Measurements from ENCODE around the gene ABL2.

Gene ABL2

DNA sequence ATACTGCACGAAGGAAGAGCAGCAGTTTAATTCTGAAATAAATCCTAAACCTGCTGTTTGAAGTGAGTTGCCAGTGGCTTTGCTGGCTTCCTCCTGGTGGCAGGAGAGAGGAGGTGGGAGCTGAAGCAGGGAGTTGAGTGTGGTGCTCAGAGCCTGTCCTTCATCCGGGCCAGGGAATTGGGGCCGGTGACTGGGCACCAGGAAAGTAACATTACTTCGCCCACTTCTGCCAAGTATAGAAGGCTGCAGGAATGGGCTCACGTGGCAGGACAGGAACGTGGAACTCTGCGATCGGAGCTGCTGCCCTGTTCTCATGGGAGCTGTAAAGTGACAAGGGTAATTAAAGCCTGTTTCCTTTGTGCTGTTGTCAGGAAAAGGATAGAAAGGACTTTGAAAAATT lies 139.0 kb downstream of the ABL2 start:
- no peak for DNase-seq

DNA sequence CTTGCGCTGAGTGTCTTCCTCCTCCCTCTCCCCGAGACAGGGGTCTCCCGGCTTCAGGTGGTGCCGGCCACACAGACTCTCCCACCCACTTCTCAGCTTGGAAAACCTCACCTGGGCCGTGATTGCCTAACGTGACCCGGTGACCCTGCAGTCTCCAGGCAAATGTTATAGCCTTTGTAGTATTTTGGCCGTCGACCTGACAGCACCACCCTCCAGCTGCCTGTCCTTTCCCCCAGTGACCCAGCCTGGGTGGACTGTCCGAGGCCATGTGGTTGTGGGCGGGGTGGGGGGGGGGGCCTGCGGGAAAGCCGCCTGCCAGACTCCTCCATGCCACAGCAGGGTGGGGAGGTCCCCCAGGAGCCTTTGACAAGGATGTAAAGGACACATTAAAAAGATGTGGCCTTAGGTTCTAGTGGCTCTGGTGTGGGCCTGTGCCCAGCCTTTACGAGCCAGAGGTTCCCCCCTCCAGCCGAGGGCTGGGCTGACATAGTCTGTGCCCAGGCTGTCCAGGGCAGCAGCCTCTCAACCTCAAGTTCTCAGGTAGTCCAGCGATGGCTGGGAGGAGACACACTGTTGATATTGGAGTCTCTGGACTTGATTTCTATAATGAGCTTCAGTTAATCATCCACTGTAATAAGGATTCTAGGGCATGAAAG lies 139.5 kb downstream of the ABL2 start:
- DNase-seq: no peak

DNA sequence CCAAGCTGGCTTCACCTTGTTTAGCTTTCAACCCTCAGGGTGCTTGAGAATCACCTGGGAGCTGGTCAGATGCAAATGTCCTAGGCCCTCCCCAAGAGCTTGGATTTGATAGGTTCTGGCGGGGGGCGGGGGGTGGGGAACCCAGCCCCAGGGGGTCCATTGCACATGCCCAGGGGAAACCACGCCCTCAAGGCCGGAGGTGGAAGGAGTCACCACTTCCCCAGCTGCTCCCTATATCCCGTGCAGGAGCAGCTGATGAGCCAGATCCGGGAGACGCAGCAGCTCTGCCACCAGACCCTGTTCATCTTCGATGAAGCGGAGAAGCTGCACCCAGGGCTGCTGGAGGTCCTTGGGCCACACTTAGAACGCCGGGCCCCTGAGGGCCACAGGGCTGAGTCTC lies 141.8 kb downstream of the ABL2 start:
- DNase-seq: no peak

DNA sequence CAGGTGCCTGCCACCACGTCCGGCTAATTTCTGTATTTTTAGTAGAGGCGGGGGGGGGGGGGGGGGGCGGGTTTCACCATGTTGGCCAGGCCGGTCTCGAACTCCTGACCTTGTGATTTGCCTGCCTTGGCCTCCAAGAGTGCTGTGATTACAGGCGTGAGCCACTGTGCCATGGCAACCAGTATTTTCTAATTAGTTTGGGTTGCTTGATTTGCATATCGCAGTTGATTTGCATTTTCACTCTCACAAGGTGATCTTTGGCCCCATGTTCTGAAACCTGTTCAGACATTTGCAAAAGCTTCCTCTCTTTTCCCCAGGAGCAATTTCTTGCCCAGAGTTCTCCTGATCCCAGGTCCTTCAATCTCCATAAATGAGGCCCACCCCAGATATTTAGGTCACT lies 145.9 kb downstream of the ABL2 start:
- DNase-seq: no peak

DNA sequence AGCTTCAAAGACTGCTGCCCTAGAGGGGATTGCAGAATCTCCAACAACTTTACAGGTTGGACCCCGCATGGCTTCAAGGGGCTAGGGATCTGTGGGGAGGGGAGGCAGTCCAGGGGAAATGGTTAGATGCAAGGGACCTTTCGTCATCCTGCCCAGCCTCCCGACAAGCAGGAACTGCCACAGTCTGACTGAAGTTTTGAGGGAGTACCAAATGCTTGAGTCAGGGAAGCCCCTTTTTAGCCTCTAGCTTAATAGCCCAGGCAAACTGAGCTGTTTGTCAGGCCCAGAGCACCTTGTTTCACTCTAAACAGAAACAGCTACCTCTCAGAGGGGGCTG lies 146.5 kb downstream of the ABL2 start:
- peak in 1 of 2 experiments; percentile 7 for DNase-seq

DNA sequence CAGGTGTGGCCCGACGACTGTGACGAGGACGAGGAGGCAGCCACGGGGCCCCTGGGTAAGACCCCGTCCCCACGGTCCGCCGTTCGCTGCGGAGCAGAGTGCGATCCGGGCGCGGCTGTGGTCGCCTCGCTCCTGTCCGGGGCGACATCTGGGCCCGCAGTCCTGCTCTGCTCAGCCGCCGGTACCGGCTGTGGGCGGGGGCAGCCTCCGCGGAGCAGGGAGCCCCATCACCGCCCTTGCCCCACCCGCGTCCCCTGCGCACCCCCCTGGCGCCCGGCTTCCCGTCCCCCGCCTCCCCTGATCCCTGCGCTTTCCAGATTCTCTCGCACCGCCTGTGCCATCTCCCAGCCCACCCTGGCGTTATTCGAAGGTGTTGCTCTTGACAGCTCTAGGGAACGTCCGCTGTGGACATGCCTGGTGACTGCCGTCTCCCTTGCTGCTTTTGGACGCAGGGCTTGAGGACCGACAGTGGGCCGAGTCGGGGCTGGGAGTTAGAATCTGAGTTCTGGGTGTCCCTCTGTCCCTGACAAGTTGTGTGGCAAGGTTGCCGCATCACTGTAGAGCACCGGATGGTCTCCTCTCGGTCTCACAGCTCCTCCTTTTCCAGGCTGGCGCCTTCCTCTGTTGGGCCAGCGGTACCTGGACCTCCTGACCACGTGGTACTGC lies 147.0 kb downstream of the ABL2 start:
- peak; percentile 8 to 9 for DNase-seq

DNA sequence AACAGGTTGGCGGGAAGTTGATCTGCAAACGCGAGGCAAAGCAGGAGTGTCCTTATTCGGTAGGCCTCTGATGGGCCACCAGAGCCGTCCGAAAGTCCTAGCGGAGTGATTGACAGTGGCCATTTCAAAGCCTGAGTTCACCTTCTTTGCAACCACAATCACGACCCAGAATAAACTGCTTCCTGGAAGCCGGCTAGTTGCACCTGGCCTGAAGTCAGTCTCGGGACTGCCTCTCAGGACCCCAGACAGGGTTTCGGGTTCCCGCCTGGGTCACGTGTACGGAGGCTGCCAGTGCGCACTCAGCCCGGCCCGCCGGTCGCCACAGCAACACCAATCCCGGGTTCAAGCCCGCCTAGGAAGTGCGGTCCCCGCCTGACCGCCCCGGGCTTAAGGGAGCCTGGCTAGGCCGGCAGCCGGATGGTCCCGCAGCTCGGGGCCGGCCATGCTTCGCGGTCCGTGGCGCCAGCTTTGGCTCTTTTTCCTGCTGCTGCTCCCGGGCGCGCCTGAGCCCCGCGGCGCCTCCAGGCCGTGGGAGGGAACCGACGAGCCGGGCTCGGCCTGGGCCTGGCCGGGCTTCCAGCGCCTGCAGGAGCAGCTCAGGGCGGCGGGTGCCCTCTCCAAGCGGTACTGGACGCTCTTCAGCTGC lies 147.7 kb downstream of the ABL2 start, which contains the start of gene TOR3A:
TSS of gene TOR3A (plus strand) at position 384 of the 646 bp plus-strand sequence. CDS start at position 443, 59 bp downstream.
- peak; percentile 55 for DNase-seq

DNA sequence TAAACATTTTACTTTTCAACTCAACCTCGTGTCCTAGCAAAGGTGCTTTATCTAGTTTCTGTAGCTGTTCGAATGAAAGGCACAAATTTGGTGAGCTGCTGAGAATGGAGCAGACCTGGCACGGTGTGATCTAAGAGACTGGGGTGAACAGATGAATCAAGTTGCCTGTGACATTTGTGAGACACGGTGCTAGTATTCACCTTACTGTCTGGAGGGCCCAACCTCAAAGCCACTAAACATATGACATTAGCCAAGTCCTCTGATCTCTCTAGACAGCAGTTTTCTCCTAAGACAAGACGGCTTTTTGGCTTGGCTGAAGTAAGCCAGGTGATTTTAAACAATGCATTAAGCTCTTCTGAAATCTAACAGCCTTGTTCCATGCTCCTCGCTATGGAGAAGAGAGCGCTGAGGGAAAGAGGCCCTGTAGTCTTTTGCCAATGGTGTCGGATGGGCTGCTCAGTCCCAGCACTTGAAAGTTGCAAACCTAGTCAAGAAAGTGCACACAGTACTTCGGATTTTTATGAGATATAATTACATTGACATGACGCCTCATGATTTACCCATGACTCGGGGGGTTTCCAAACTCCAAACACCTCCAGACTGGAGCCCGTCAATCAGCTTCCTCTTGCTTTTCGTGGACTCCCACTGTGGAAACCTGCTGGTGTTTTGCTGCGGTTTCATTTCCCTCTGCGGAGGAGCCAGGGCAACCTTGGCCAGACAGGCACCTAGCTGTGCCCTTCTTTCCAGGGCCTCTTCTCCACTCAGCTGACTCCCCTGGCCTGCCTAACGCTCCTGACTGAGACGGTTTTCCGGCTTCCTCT lies 148.4 kb downstream of the ABL2 start:
- DNase-seq: peak; percentile 21 to 23

DNA sequence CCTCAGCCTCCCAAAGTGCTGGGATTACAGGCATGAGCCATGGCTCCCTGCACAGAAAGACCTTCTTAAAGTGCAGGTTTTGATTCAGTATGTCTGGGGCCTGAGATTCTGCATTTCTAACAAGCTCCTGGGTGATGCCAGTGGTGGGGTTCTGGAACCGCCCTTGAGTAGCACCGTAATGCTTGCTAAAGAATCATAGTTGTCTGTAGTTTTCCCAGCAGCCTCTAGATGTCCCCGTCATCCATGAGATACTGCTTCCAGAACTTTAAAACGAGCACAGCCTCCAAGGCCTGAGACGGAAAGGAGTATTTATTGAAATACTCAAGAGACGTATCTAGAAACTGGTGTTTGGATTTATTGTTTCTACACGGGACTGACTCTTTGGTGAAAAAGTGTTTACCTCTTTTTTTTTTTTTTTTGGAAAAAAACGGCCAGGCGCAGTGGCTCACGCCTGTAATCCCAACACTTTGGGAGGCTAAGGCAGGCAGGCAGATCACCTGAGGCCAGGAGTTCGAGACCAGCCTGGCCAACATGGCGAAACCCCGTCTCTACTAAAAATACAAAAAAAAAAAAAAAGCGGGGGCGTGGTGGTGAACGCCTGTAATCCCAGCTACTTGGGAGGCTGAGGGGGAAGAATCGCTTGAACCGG lies 150.2 kb downstream of the ABL2 start:
- peak; percentile 35 for DNase-seq

DNA sequence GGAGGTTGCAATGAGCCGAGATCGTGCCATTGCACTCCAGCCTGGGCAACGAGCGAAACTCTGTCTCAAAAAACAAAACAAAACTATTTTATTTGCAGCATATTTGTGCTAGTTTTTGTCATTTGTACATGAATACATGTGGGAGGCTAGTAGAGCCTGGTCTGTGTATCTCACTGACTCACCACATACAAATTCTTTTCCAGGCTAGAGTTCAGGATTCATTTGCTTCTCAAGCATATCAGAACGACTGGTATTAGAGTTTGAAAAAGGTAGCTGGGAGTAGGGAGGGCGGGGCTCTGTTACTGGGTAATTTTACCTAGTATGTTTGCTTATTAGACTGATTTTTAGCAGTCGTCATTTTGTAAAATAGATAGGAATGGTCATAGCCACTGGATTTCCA lies 152.1 kb downstream of the ABL2 start:
- DNase-seq: no peak

DNA sequence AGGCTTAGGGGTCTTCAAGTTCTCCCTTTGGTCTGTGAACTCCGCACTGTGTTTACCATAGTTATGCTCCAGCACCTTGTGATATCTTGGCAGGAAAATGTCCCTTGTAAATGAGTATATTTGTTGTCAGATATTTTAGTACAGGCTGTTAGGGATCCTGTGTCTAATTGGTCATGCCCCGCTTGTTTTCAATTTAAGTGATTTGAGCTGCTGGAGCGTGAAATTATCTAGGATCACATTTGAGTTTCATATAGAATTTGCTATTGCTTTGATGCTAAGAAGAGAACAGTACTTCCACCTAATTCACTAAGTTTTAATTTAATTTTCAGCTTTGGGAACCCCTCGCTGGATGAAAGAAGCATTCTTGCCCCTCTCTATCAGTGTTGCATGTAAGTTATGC lies 163.0 kb downstream of the ABL2 start:
- DNase-seq: no peak

DNA sequence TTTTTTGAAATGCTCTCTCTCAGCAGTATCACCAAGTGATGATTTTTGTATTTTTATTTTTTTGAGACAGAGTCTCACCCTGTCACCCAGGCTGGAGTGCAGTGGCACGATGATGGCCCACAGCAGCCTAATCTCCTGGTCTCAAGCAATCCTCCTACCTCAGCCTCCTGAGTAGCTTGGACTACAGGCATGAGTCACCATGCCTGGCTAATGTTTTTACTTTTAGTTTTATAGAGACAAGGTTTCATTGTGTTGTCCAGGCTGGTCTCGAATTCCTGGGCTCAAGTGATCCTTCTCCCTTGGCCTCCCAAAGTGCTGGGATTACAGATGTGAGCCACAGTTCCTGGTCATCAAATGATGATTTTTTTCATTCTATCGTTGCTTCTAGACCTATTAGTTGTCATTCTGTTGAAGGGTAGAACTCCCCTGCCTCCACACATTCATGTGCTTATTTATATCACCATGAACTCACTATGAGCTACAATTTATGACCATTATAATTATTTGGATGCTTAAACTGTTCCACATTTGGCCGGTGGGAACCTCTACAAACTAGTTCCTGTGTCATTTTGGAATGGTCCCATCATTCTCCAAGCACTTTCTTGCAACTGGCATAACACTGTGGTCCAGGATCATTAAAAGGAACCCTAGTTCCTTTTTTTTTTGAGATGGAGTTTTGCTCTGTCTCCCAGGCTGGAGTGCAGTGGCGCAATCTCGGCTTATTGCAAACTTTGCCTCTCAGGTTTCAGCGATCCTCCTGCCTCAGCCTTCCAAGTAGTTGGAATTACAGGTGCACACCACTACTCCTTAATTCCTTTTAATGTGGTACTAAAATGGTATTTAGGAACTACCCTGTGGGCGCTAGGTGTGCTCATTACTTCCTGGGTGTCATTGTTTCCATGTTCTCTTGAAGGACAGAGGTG lies 167.9 kb downstream of the ABL2 start:
- DNase-seq: no peak

DNA sequence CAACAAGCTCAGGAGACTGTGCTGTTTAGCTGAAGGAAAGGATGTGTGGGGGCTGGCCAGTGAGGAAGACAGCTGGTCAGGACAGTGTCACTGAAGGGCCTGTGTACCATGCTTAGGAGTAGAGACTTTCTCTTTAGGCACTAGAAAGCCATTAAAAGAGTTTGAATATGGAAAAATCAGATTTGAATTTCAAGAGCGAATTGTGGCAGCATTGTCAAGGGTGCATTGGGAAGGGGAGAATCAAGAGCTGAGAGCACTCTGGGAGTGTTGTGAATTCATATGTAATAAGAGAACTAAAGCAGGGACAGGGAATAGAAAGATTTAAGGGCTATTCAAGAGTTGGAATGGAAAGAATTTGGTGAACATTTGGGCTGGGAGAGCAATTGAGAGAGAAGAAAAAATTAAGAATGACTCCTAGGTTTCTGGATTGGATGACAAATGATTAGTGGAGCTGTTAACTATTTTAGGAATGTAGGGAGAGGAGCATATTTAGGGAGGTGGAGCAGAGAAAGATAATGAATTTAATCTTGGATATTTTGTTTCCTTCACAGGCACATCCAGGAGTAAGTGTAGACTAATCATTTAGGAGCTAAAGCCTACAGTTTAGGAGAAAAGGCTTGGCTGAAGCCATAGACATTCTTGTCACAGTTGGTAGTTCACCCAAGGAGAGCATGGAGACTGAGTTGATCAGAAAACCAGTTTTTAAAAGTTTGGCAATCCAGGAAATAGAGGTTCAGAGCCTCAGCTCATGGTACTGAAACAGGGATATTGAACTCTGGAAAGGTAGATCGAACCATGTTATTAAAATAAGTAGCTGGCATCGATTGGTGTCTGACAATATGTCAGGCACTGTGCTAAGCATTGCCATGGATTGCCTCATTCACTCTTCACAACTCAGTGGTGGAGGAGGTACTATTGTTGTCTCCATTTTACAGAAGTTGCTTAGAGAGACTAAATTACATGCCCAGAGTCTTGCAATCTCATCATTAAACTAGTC lies 170.7 kb downstream of the ABL2 start:
- no peak for DNase-seq

DNA sequence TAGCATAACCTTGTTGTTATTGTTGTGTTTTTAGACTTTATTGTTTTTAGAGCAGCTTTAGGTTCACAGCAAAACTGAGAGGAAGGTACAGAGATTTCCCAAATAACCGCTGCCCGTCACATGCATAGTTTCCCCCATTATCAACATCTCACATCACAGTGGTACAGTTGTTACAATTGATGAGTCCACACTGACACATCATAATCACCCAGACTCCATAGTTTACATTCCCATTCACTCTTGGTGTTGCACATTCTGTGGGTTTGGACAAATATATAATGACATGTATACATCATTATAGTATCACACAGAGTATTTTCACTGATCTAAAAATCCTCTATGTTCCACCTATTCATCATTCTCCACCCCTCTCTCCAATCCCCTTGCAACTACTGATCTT lies 173.5 kb downstream of the ABL2 start:
- no peak for DNase-seq

DNA sequence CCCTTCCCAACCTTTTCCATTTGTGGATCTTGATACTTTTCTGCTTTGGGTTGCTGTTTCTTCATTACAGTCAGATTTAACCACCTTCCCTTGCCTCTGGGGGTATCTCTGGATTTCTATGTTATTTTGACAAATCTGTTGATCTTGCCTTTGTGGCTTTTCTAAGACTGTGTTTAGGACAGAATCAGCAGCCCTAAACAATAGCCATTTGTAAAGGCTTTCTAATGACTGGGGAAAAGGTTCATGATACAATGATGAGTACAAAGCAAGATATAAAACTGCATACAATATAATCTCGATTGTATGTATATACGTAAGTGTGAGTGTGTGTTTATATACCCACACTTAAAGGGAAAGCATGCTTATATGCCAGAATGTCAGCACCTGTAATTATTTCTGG lies 176.0 kb downstream of the ABL2 start:
- DNase-seq: no peak

DNA sequence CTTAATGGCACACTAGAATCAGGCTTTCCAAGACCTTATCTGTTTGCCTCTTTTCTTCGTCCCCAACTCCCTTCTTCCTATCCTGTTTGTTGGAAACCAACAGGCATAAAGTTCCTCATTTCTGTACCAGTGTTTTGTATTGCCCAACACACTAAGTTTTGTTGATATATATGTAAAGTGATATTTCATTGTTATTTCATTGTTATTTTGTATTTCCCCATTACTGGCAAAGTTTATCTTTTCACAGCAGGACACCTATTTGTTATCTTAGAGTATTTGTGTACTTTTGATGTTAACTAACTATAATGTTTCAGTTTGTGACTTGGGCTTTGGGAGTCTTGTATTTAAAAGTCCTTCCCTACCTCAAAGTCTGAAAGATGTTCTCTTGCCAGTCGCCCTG lies 176.7 kb downstream of the ABL2 start:
- DNase-seq: no peak
